RWPE1 (cell line): ENCODE data around the gene SLC25A2.
"Not testable (repeated sequence)": the region's sequence is repeated elsewhere in the genome, so short reads cannot be mapped to it uniquely, and the experiment has no call there.

Experiments used
- CTCF ChIA-PET: fragments of 350-600 bp; sonication (Branson Sonifier 250); formaldehyde crosslinking; extraction: SDS; loops from one replicate; lab custom pipeline; 2021; lab: Yijun Ruan, JAX
- POLR2A ChIA-PET: fragments of 400-600 bp; formaldehyde crosslinking; extraction: SDS; loops from one replicate; lab custom pipeline; 2020; ENCODE audit warnings: antibody characterized with exemption; ENCODE audit not compliant: low non-redundant PET; lab: Yijun Ruan, JAX
- DNase-seq: peaks from one replicate; pipeline ENCODE4 v3.0.0; 2012; ENCODE audit warnings: low spot score
- H3K27ac ChIP-seq: fragments of 450-650 bp; 2 replicates; pipeline ENCODE4 v1.5.1; 2017
- TF ChIP-seq, protein P1 (sequence below): fragments of 450-650 bp; conservative IDR thresholded peaks from 2 replicates; pipeline ENCODE4 v1.5.1; 2017; ENCODE audit warnings: low read depth, mild to moderate bottlenecking

The SLC25A2 gene

DNA sequence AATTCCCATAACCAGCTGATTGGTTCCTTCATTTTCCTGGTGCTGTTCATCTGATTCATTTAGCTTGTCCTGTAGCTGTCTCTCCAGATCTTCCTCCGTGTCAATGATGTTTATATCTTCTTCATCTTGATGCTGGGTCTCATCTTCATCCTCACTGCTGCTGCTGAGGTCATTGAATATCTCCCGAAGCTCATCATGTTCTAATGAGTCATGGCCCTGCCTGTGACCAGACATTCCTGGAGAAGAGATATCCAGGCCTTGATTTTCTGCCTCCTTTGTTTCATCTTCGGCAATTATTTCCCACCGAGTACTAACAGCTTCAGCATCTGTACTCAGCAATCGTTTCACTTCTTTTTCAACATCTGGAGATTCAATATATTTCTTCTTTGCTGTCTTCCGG is 15.4 kb upstream of the SLC25A2 start:
- TF ChIP-seq, protein P1, sequence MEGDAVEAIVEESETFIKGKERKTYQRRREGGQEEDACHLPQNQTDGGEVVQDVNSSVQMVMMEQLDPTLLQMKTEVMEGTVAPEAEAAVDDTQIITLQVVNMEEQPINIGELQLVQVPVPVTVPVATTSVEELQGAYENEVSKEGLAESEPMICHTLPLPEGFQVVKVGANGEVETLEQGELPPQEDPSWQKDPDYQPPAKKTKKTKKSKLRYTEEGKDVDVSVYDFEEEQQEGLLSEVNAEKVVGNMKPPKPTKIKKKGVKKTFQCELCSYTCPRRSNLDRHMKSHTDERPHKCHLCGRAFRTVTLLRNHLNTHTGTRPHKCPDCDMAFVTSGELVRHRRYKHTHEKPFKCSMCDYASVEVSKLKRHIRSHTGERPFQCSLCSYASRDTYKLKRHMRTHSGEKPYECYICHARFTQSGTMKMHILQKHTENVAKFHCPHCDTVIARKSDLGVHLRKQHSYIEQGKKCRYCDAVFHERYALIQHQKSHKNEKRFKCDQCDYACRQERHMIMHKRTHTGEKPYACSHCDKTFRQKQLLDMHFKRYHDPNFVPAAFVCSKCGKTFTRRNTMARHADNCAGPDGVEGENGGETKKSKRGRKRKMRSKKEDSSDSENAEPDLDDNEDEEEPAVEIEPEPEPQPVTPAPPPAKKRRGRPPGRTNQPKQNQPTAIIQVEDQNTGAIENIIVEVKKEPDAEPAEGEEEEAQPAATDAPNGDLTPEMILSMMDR: no peak
- CTCF ChIA-PET: interaction anchor here (1.0 to 2.1 kb wide), 3 partner anchors 96 to 239 kb away, joined by 3 to 8 read pairs (median 3); partner anchors contain the start of gene PCDHB14
- POLR2A ChIA-PET: no interaction called here
- no peak overlapping the region for H3K27ac ChIP-seq
- no peak for DNase-seq

DNA sequence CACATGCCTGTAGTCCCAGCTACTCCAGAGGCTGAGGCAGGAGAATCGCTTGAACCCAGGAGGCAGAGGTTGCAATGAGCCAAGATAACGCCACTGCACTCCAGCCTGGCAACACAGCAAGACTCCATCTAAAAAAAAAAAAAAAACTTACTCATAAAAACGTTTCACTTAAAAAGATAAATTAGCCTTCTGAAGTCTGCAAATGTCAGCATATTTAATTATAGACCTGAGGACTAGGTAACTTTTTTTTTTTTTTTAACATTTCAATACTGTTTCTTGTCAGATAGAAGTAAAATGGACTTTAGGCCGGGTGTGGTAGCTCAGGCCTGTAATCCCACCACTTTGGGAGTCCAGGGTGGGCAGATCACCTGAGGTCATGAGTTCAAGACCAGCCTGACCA is 13.1 kb upstream of the SLC25A2 start:
- DNase-seq, POLR2A ChIA-PET, H3K27ac ChIP-seq: not testable (repeated sequence)
- CTCF ChIA-PET: interaction anchor here (0.7 kb wide), 1 partner anchor 57 kb away, joined by 4 read pairs; no protein-coding TSS in a partner anchor

DNA sequence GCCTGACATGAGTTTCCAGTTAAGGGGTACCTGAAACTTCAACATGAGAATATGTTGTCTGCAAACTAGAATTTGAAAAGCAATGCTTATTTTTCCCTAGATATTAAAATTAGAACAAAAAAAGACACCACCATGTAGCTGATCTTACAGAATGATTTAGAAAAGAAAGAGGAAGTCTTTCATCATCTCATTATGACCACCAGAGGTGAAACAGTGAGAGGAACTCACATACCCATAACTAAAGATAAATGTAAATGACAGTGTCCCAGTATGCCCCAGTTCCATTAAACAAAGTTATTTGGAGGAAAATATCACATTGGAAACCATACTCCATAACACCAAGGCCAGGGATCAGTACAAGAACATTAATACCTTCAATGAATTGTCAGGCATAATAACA is 9.9 kb upstream of the SLC25A2 start:
- no peak for DNase-seq
- TF ChIP-seq, protein P1: no peak
- H3K27ac ChIP-seq: no peak overlapping the region
- POLR2A ChIA-PET: no interaction called here
- CTCF ChIA-PET: no interaction called here

DNA sequence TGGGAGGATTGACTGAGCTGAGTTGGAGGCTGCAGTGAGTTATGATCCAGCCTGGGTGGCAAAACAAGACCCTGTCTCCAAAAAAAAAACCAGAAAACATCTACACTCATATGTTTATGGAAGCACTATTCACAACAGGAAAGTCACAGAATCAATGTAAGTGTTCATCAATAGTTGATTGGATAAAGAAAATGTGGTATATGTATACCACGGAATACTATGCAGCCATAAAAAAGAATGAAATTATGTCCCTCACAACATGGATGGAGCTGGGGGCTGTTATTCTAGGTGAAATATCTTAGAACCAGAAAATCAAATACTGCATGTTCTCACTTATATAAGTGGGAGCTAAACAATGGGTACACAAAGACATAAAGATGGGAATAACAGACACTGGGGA is 2.8 kb upstream of the SLC25A2 start:
- DNase-seq: no peak
- CTCF ChIA-PET: interaction anchor here (0.7 kb wide), 1 partner anchor 9 kb away, joined by 3 read pairs; no protein-coding TSS in a partner anchor
- TF ChIP-seq, protein P1: no peak
- no peak overlapping the region for H3K27ac ChIP-seq
- POLR2A ChIA-PET: no interaction called here

DNA sequence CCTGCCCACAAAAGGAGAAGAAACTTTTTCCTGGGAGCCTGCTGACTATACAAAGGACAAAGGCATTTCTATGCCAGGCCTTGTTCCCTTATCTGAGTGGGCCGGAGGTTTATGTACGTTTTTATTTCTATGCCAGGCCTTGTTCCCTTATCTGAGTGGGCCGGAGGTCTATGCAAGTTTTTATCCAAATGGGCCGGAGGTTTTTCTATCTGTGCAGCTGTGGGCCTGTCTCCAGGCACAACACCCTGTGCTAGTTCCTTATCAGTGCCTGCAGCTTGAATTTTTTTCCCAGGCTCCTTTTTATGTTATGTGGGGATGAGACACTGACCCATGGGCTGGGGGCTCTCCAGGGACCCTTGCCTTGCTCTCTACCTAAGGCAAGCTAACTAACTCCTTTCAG is 5.5 kb downstream of the SLC25A2 start:
- H3K27ac ChIP-seq: no peak overlapping the region
- POLR2A ChIA-PET: no interaction called here
- no peak for DNase-seq
- CTCF ChIA-PET: interaction anchor here (0.6 kb wide), 1 partner anchor 28 kb away, joined by 4 read pairs; no protein-coding TSS in a partner anchor
- TF ChIP-seq, protein P1: no peak

DNA sequence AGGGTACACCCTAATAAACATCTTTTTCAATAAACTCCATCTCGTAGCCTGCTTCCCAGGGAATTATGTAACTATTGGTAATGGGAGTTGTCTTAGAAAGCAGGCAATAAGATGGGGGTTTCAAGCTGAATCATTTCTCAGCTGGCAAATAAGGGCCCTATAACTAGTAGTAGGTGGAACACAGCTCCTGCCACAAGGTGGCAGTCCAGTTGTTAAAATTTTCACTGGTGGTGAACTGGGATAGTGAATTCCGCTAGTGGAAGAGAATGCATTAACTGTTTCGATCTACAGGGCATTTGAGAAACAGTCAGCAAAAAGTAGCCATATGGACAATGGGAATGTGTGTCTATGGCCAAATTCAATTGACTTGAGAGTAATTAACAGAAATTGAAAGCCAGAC is 30.9 kb downstream of the SLC25A2 start:
- H3K27ac ChIP-seq: no peak overlapping the region
- no peak for DNase-seq
- POLR2A ChIA-PET: no interaction called here
- TF ChIP-seq, protein P1: no peak
- CTCF ChIA-PET: interaction anchor here (0.7 to 0.8 kb wide), 3 partner anchors 15 to 256 kb away, joined by 3 read pairs; partner anchors contain the start of gene PCDHB9

DNA sequence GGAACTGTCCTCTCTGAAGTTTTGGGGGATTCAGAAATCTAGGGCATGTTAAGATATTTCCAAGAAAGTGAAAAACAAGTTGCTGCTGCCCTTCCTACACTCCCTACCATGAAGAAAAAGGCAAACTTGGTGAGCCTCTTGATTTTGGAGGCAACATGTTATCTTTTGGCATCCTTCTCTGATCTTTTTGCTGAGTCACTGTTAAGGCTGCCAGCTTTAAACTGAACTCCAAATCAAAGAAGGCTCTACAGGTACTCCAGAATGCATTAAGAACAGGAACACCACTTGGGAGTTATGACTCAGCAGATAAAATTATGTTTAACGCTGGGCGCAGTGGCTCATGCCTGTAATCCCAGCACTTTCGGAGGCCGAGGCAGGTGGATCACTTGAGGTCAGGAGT is 34.7 kb downstream of the SLC25A2 start:
- H3K27ac ChIP-seq: no peak overlapping the region
- TF ChIP-seq, protein P1: no peak
- DNase-seq: no peak
- CTCF ChIA-PET: no interaction called here
- POLR2A ChIA-PET: no interaction called here
